ENCODE data around the gene LRBA.

- TF ChIP-seq POLR2A (IDR thresholded peaks at IDR 0.05), result no peak
- TF ChIP-seq, protein P1, sequence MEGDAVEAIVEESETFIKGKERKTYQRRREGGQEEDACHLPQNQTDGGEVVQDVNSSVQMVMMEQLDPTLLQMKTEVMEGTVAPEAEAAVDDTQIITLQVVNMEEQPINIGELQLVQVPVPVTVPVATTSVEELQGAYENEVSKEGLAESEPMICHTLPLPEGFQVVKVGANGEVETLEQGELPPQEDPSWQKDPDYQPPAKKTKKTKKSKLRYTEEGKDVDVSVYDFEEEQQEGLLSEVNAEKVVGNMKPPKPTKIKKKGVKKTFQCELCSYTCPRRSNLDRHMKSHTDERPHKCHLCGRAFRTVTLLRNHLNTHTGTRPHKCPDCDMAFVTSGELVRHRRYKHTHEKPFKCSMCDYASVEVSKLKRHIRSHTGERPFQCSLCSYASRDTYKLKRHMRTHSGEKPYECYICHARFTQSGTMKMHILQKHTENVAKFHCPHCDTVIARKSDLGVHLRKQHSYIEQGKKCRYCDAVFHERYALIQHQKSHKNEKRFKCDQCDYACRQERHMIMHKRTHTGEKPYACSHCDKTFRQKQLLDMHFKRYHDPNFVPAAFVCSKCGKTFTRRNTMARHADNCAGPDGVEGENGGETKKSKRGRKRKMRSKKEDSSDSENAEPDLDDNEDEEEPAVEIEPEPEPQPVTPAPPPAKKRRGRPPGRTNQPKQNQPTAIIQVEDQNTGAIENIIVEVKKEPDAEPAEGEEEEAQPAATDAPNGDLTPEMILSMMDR (IDR thresholded peaks at IDR 0.05), result no peak
These were observed 473.4 kb downstream of the LRBA start for GRCh38 chr4:150541681-150542080.

All from body of pancreas (tissue), 4 donors.